Mammary epithelial cell (primary cell): ENCODE results near the gene UCHL3.

Source experiments
- EZH2 ChIP-seq: IDR thresholded peaks from 2 replicates; pipeline ENCODE4 v1.6.1; 2012; ENCODE audit warnings: low read length, inconsistent platforms, borderline replicate concordance
- TF ChIP-seq, protein P1 (sequence below), 2 donors: IDR thresholded peaks in 1 of 2; conservative IDR thresholded peaks in 1 of 2; 2 replicates each; pipeline ENCODE4 v1.5.1; 2011 to 2012; ENCODE audit warnings: inconsistent platforms in 2 of 2, low read length in 2 of 2, mild to moderate bottlenecking in 2 of 2, control low read depth in 1 of 2, low read depth in 1 of 2; ENCODE audit not compliant: insufficient read depth in 1 of 2; ENCODE audit errors: extremely low read depth in 1 of 2

DNA sequence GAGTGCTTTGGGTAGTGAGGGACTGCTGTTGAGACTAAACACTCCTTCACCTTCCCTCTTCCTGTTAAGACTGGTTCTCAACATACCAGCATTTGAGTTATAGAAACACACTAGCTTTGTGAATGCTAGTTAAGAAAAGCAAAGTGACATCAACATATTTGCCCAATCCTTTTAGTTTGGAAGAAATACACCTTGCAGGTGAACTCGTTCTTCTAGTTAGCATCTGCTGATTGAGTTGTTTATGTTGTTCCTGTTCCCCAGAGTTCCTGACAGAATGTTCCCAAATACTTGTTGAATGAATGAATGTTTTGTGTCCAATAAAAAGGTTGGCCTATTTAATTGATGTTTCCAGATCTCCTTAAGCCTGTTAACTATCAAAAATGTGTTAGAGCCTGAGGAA, 93.6 kb downstream of the UCHL3 start:
- TF ChIP-seq, protein P1, sequence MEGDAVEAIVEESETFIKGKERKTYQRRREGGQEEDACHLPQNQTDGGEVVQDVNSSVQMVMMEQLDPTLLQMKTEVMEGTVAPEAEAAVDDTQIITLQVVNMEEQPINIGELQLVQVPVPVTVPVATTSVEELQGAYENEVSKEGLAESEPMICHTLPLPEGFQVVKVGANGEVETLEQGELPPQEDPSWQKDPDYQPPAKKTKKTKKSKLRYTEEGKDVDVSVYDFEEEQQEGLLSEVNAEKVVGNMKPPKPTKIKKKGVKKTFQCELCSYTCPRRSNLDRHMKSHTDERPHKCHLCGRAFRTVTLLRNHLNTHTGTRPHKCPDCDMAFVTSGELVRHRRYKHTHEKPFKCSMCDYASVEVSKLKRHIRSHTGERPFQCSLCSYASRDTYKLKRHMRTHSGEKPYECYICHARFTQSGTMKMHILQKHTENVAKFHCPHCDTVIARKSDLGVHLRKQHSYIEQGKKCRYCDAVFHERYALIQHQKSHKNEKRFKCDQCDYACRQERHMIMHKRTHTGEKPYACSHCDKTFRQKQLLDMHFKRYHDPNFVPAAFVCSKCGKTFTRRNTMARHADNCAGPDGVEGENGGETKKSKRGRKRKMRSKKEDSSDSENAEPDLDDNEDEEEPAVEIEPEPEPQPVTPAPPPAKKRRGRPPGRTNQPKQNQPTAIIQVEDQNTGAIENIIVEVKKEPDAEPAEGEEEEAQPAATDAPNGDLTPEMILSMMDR (conservative IDR thresholded peaks at IDR 0.05 in 1 of 2, IDR thresholded peaks at IDR 0.05 in 1 of 2; ENCODE audit: extremely low read depth in 1 of 2, insufficient read depth in 1 of 2, low read depth in 1 of 2, low read length in 2 of 2) = no peak
- no peak for TF ChIP-seq EZH2
